HEK293 (cell line): ENCODE data around the gene ALOXE3.
A peak's percentile ranks its signal among the peaks of the same experiment; 100 is the strongest.

Source experiments
- OVOL3 ChIP-seq: fragments of 450-650 bp; formaldehyde crosslinking; IDR thresholded peaks from 2 replicates; pipeline ENCODE4 v1.5.1; 2016; ENCODE audit warnings: missing biosample characterization, missing genetic modification characterization
- SALL2 ChIP-seq: fragments of 450-650 bp; formaldehyde crosslinking; IDR thresholded peaks from 2 replicates; pipeline ENCODE4 v1.5.0; 2017; ENCODE audit warnings: missing biosample characterization, mild to moderate bottlenecking, missing genetic modification characterization, borderline replicate concordance
- SETDB1 ChIP-seq: IDR thresholded peaks from one replicate; pipeline ENCODE4 v1.6.1; 2017; ENCODE audit warnings: mild to moderate bottlenecking, low read length, moderate library complexity, mixed read lengths; ENCODE audit not compliant: insufficient read length
- SP2 ChIP-seq: fragments of 450-650 bp; formaldehyde crosslinking; IDR thresholded peaks from 2 replicates; pipeline ENCODE4 v1.5.1; 2016; ENCODE audit warnings: missing biosample characterization, missing genetic modification characterization
- SP3 ChIP-seq: fragments of 450-650 bp; formaldehyde crosslinking; IDR thresholded peaks from 2 replicates; pipeline ENCODE4 v1.5.1; 2016; ENCODE audit warnings: missing biosample characterization, missing genetic modification characterization
- ZBTB1 ChIP-seq: fragments of 450-650 bp; formaldehyde crosslinking; IDR thresholded peaks from 2 replicates; pipeline ENCODE4 v1.5.1; 2016; ENCODE audit warnings: missing biosample characterization, missing genetic modification characterization
- ZBTB49 ChIP-seq: fragments of 450-650 bp; formaldehyde crosslinking; IDR thresholded peaks from 2 replicates; pipeline ENCODE4 v1.5.1; 2016; ENCODE audit warnings: missing biosample characterization, missing genetic modification characterization, low read depth
- ZBTB8A ChIP-seq: fragments of 450-650 bp; formaldehyde crosslinking; IDR thresholded peaks from 2 replicates; pipeline ENCODE4 v1.5.1; 2016; ENCODE audit warnings: missing biosample characterization, missing genetic modification characterization
- ZEB2 ChIP-seq: fragments of 450-650 bp; formaldehyde crosslinking; IDR thresholded peaks from 2 replicates; pipeline ENCODE4 v1.5.1; 2016; ENCODE audit warnings: missing biosample characterization, missing genetic modification characterization
- ZFHX2 ChIP-seq: fragments of 450-650 bp; formaldehyde crosslinking; conservative IDR thresholded peaks from 2 replicates; pipeline ENCODE4 v1.5.1; 2016; ENCODE audit warnings: missing biosample characterization, missing genetic modification characterization
- ZNF112 ChIP-seq: fragments of 450-650 bp; formaldehyde crosslinking; IDR thresholded peaks from 2 replicates; pipeline ENCODE4 v1.5.0; 2017; ENCODE audit warnings: missing biosample characterization, missing genetic modification characterization
- ZNF132 ChIP-seq: fragments of 450-650 bp; formaldehyde crosslinking; IDR thresholded peaks from 2 replicates; pipeline ENCODE4 v1.5.1; 2017; ENCODE audit warnings: missing biosample characterization, missing genetic modification characterization, borderline replicate concordance
- ZNF155 ChIP-seq: fragments of 450-650 bp; formaldehyde crosslinking; IDR thresholded peaks from 2 replicates; pipeline ENCODE4 v1.5.1; 2016; ENCODE audit warnings: missing biosample characterization, missing genetic modification characterization
- ZNF211 ChIP-seq: fragments of 450-650 bp; formaldehyde crosslinking; IDR thresholded peaks from 2 replicates; pipeline ENCODE4 v1.5.1; 2016; ENCODE audit warnings: low read depth, missing biosample characterization, missing genetic modification characterization
- ZNF223 ChIP-seq: fragments of 450-650 bp; formaldehyde crosslinking; IDR thresholded peaks from 2 replicates; pipeline ENCODE4 v1.5.1; 2016; ENCODE audit warnings: missing biosample characterization, missing genetic modification characterization
- ZNF239 ChIP-seq: fragments of 450-650 bp; formaldehyde crosslinking; IDR thresholded peaks from 2 replicates; pipeline ENCODE4 v1.5.1; 2016; ENCODE audit warnings: missing biosample characterization, missing genetic modification characterization
- ZNF248 ChIP-seq: fragments of 450-650 bp; formaldehyde crosslinking; IDR thresholded peaks from 2 replicates; pipeline ENCODE4 v1.5.1; 2017; ENCODE audit warnings: missing biosample characterization, missing genetic modification characterization
- ZNF302 ChIP-seq: fragments of 450-650 bp; formaldehyde crosslinking; IDR thresholded peaks from 2 replicates; pipeline ENCODE4 v1.5.1; 2016; ENCODE audit warnings: missing biosample characterization, missing genetic modification characterization, low read depth
- ZNF324 ChIP-seq: fragments of 450-650 bp; formaldehyde crosslinking; IDR thresholded peaks from 2 replicates; pipeline ENCODE4 v1.5.1; 2016; ENCODE audit warnings: missing biosample characterization, missing genetic modification characterization
- ZNF366 ChIP-seq: fragments of 450-650 bp; formaldehyde crosslinking; conservative IDR thresholded peaks from 2 replicates; pipeline ENCODE4 v1.5.1; 2016; ENCODE audit warnings: missing biosample characterization, missing genetic modification characterization
- ZNF404 ChIP-seq: fragments of 450-650 bp; formaldehyde crosslinking; IDR thresholded peaks from 2 replicates; pipeline ENCODE4 v1.5.1; 2017; ENCODE audit warnings: missing biosample characterization, missing genetic modification characterization
- ZNF660 ChIP-seq: fragments of 450-650 bp; IDR thresholded peaks from 2 replicates; pipeline ENCODE4 v1.5.1; 2018; ENCODE audit warnings: missing biosample characterization, mild to moderate bottlenecking, missing genetic modification characterization
- ZNF692 ChIP-seq: fragments of 450-650 bp; formaldehyde crosslinking; IDR thresholded peaks from 2 replicates; pipeline ENCODE4 v1.5.1; 2016; ENCODE audit warnings: missing biosample characterization, missing genetic modification characterization
- ZNF701 ChIP-seq: fragments of 450-650 bp; formaldehyde crosslinking; IDR thresholded peaks from 2 replicates; pipeline ENCODE4 v1.5.1; 2016; ENCODE audit warnings: missing biosample characterization, missing genetic modification characterization
- ZNF707 ChIP-seq: fragments of 450-650 bp; formaldehyde crosslinking; IDR thresholded peaks from 2 replicates; pipeline ENCODE4 v1.5.1; 2016; ENCODE audit warnings: missing biosample characterization, missing genetic modification characterization
- ZNF791 ChIP-seq: fragments of 450-650 bp; formaldehyde crosslinking; IDR thresholded peaks from 2 replicates; pipeline ENCODE4 v1.5.1; 2016; ENCODE audit warnings: missing biosample characterization, missing genetic modification characterization
- ZSCAN30 ChIP-seq: fragments of 450-650 bp; IDR thresholded peaks from 2 replicates; pipeline ENCODE4 v1.5.1; 2018; ENCODE audit warnings: missing biosample characterization, mild to moderate bottlenecking, missing genetic modification characterization, moderate library complexity
- TF ChIP-seq, protein P1 (sequence below): fragments of 450-650 bp; formaldehyde crosslinking; IDR thresholded peaks from 2 replicates; pipeline ENCODE4 v1.5.1; 2016; ENCODE audit warnings: missing biosample characterization, missing genetic modification characterization
- TF ChIP-seq, protein P2 (sequence below): fragments of 450-650 bp; formaldehyde crosslinking; IDR thresholded peaks from 2 replicates; pipeline ENCODE4 v1.5.1; 2016; ENCODE audit warnings: missing biosample characterization, missing genetic modification characterization, borderline replicate concordance

ALOXE3 gene

DNA sequence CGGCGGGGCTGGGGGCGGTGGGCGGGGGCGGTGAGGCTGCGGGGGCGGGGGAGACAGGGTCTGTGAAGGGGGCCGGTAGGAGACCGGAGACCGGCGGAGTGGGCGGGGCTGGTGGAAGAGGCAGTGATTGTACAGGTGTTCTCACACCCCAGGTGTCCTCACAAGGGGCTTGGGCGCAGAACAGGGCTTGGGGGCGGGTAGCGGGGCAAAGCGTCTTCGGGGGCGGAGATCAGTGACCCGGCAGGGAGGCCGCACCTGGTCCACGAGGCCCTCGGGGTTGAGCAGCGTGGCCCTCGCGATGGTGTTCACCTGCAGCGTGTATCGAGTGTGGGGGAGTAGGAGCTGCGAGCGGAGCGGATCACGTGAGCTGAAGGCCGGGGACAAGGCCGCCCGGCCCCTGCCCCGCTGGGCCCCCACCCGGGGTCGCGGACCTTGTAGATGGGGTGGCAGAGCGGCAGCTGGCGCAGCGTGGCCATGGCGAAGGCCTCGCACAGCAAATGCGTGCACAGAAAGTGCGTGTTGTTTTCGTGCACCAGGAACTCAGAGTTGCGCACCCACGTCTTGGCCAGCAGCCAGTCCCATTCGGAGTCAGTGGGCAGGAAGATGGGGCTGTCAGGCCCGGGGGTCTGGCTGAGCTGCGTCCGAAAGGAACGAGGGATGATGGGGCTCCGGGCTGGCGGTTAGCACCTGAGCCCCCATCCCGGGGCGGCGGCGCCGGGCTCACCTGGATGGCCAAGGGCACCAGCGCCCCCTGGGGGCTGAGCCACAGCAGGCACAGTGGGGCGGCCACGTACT, 8.5 kb downstream of the ALOXE3 start (continued):
- TF ChIP-seq, protein P1, sequence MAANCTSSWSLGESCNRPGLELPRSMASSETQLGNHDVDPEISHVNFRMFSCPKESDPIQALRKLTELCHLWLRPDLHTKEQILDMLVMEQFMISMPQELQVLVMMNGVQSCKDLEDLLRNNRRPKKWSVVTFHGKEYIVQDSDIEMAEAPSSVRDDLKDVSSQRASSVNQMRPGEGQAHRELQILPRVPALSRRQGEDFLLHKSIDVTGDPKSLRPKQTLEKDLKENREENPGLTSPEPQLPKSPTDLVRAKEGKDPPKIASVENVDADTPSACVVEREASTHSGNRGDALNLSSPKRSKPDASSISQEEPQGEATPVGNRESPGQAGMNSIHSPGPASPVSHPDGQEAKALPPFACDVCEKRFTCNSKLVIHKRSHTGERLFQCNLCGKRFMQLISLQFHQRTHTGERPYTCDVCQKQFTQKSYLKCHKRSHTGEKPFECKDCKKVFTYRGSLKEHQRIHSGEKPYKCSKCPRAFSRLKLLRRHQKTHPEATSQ (tag by site-specific recombination), result no peak
- peak; percentile 63 for TF ChIP-seq ZFHX2 (tag by site-specific recombination)
- TF ChIP-seq OVOL3 (tag by site-specific recombination), result no peak
- no peak for TF ChIP-seq ZNF701 (tag by site-specific recombination)
- no peak for TF ChIP-seq ZNF239
- TF ChIP-seq ZBTB49 (tag by site-specific recombination), result no peak
- 0 out of 2 replicates have a peak, but pooled peaks have one; percentile 42 for TF ChIP-seq ZNF324
- TF ChIP-seq ZNF155, result no peak
- no peak for TF ChIP-seq SP2 (tag by site-specific recombination)
- TF ChIP-seq ZNF707 (tag by site-specific recombination), result no peak
- TF ChIP-seq, protein P2, sequence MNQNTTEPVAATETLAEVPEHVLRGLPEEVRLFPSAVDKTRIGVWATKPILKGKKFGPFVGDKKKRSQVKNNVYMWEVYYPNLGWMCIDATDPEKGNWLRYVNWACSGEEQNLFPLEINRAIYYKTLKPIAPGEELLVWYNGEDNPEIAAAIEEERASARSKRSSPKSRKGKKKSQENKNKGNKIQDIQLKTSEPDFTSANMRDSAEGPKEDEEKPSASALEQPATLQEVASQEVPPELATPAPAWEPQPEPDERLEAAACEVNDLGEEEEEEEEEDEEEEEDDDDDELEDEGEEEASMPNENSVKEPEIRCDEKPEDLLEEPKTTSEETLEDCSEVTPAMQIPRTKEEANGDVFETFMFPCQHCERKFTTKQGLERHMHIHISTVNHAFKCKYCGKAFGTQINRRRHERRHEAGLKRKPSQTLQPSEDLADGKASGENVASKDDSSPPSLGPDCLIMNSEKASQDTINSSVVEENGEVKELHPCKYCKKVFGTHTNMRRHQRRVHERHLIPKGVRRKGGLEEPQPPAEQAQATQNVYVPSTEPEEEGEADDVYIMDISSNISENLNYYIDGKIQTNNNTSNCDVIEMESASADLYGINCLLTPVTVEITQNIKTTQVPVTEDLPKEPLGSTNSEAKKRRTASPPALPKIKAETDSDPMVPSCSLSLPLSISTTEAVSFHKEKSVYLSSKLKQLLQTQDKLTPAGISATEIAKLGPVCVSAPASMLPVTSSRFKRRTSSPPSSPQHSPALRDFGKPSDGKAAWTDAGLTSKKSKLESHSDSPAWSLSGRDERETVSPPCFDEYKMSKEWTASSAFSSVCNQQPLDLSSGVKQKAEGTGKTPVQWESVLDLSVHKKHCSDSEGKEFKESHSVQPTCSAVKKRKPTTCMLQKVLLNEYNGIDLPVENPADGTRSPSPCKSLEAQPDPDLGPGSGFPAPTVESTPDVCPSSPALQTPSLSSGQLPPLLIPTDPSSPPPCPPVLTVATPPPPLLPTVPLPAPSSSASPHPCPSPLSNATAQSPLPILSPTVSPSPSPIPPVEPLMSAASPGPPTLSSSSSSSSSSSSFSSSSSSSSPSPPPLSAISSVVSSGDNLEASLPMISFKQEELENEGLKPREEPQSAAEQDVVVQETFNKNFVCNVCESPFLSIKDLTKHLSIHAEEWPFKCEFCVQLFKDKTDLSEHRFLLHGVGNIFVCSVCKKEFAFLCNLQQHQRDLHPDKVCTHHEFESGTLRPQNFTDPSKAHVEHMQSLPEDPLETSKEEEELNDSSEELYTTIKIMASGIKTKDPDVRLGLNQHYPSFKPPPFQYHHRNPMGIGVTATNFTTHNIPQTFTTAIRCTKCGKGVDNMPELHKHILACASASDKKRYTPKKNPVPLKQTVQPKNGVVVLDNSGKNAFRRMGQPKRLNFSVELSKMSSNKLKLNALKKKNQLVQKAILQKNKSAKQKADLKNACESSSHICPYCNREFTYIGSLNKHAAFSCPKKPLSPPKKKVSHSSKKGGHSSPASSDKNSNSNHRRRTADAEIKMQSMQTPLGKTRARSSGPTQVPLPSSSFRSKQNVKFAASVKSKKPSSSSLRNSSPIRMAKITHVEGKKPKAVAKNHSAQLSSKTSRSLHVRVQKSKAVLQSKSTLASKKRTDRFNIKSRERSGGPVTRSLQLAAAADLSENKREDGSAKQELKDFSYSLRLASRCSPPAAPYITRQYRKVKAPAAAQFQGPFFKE (tag by site-specific recombination), result no peak
- peak; percentile 33; the same call in 1 of the 2 replicates for TF ChIP-seq ZBTB8A (tag by site-specific recombination)
- no peak for TF ChIP-seq SALL2 (tag by site-specific recombination)
- TF ChIP-seq ZNF112, result no peak
- no peak for TF ChIP-seq ZNF366 (tag by site-specific recombination)
- TF ChIP-seq ZNF660, result 0 out of 2 replicates have a peak, but pooled peaks have one; percentile 42
- no peak for TF ChIP-seq SP3 (tag by site-specific recombination)
- no peak for TF ChIP-seq ZNF302 (tag by site-specific recombination)
- no peak for TF ChIP-seq ZNF223
- TF ChIP-seq ZEB2 (tag by site-specific recombination), result peak; percentile 80
- TF ChIP-seq ZNF692 (tag by site-specific recombination), result no peak
- no peak for TF ChIP-seq SETDB1
- TF ChIP-seq ZNF211 (tag by site-specific recombination), result no peak
- TF ChIP-seq ZNF132 (tag by site-specific recombination), result no peak
- TF ChIP-seq ZNF404 (tag by site-specific recombination), result no peak
- TF ChIP-seq ZNF791, result no peak
- no peak for TF ChIP-seq ZBTB1 (tag by site-specific recombination)
- no peak for TF ChIP-seq ZSCAN30 (tag by site-specific recombination)
- no peak for TF ChIP-seq ZNF248
